NT2/D1 (cell line): ENCODE results near the gene NLRC5.

Source experiments
- SUZ12 ChIP-seq: IDR thresholded peaks from 2 replicates; pipeline ENCODE4 v1.6.1; 2011; ENCODE audit not compliant: insufficient read length, insufficient read depth; ENCODE audit errors: extremely low read depth
- YY1 ChIP-seq: IDR thresholded peaks from 2 replicates; pipeline ENCODE4 v1.6.1; 2011; ENCODE audit not compliant: insufficient read length, insufficient read depth

- no peak for TF ChIP-seq SUZ12
- no peak for TF ChIP-seq YY1
Measured at GRCh38 chr16:57007050-57007449, 17.7 kb downstream of the NLRC5 start.
